Common myeloid progenitor, CD34-positive (primary cell): Measurements from ENCODE around the gene BFSP1.

ENCODE experiments used
- CTCF ChIA-PET: fragments of 350-600 bp; sonication (Branson Sonifier 250); formaldehyde crosslinking; loops from one replicate; lab custom pipeline; 2021; ENCODE audit warnings: antibody characterized with exemption; lab: Charles Lee
- POLR2A ChIA-PET: fragments of 350-600 bp; sonication (Branson Sonifier 250); formaldehyde crosslinking; loops from one replicate; lab custom pipeline; 2021; ENCODE audit warnings: antibody characterized with exemption; lab: Charles Lee
- DNase-seq, 3 donors: peaks; one replicate each; pipeline versions ENCODE4 v3.0.0 to v3.0.0-alpha.2; 2013
- H3K27ac ChIP-seq, 2 experiments: 1 replicate in 1 of 2; 2 replicates in 1 of 2; pipeline ENCODE4 v1.7.0; 2013; ENCODE audit warnings: inconsistent platforms in 2 of 2, low read length in 2 of 2, mild to moderate bottlenecking in 2 of 2, low read depth in 1 of 2, moderate library complexity in 1 of 2; ENCODE audit not compliant: severe bottlenecking in 2 of 2, insufficient read depth in 1 of 2, poor library complexity in 1 of 2
- H3K27me3 ChIP-seq, 5 experiments: replicated peaks in 2 of 5; 1 replicate in 3 of 5; 2 replicates in 2 of 5; pipeline versions ENCODE4 v1.6.1 to v1.7.0; 2013; ENCODE audit warnings: low read length in 4 of 5, mild to moderate bottlenecking in 2 of 5, moderate library complexity in 2 of 5, inconsistent platforms in 1 of 5; ENCODE audit not compliant: insufficient read depth in 5 of 5, control insufficient read depth in 4 of 5
- H3K36me3 ChIP-seq, 4 experiments: 1 replicate in 2 of 4; 2 replicates in 2 of 4; pipeline versions ENCODE4 v1.6.1 to v1.7.0; 2013; ENCODE audit warnings: low read length in 3 of 4, control low read depth in 1 of 4, mild to moderate bottlenecking in 1 of 4; ENCODE audit not compliant: control insufficient read depth in 4 of 4, insufficient read depth in 4 of 4
- H3K4me1 ChIP-seq, 4 experiments: 1 replicate in 3 of 4; 2 replicates in 1 of 4; pipeline versions ENCODE4 v1.6.1 to v1.7.1; 2013; ENCODE audit warnings: low read length in 3 of 4, mild to moderate bottlenecking in 3 of 4, control low read depth in 1 of 4, inconsistent platforms in 1 of 4, moderate library complexity in 1 of 4; ENCODE audit not compliant: control insufficient read depth in 4 of 4, insufficient read depth in 4 of 4; ENCODE audit errors: control extremely low read depth in 1 of 4
- H3K4me3 ChIP-seq, 7 experiments: 1 replicate in 4 of 7; 2 replicates in 3 of 7; pipeline versions ENCODE4 v1.5.1 to v1.7.0; 2013; ENCODE audit warnings: mild to moderate bottlenecking in 7 of 7, low read length in 6 of 7, moderate library complexity in 6 of 7, inconsistent platforms in 2 of 7, low read depth in 2 of 7, control low read depth in 1 of 7; ENCODE audit not compliant: insufficient read depth in 4 of 7, control insufficient read depth in 1 of 7; ENCODE audit errors: extremely low read depth in 1 of 7
- H3K9me3 ChIP-seq, 5 experiments: 1 replicate in 4 of 5; 2 replicates in 1 of 5; pipeline versions ENCODE4 v1.6.1 to v1.7.1; 2013; ENCODE audit warnings: low read length in 4 of 5, mild to moderate bottlenecking in 2 of 5, inconsistent platforms in 1 of 5, low read depth in 1 of 5, moderate library complexity in 1 of 5; ENCODE audit not compliant: control insufficient read depth in 4 of 5, insufficient read depth in 2 of 5; ENCODE audit errors: control extremely low read depth in 1 of 5
- WGBS: methylation state at CpG from one replicate; pipeline ENCODE4 v1.1.5; 2013; ENCODE audit not compliant: insufficient coverage; 5-methylcytosine and 5-hydroxymethylcytosine counted together

BFSP1 gene

DNA sequence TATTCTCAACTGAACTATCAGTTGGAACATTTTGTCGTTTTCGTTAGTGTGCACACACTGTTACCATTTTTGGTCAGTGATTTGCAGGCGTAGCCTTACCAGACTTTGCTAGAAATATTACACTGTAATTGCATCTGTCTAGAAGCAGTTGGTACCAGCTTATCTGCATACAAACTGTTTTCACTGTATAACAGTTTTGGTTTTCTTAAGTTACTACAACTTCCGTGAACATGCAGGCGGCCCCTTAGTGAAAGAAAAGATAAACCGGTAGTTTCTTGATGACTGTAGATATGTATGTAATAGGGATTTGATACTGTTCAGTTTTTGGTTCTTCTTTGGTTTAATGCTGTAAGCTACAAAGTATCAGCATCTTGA lies 40.0 kb upstream of the BFSP1 start:
- H3K27ac ChIP-seq: no peak overlapping the region
- H3K9me3 ChIP-seq: peaks cover 0 to 2% (median 0%) of the 10 kb centered on the region in 5 experiments
- peaks cover 5 to 26% (median 18%) of the 10 kb centered on the region in 4 experiments for H3K4me1 ChIP-seq
- ChIA-PET CTCF (interaction anchor here (1.1 to 2.6 kb wide), 10 partner anchors 10 to 77 kb away, joined by 3 to 9 read pairs (median 4); partner anchors contain the start of gene BFSP1), POLR2A (no interaction called here)
- peak; percentile 8 to 63 (median 42) for DNase-seq
- peaks cover 0 to 15% (median 6%) of the 10 kb centered on the region in 5 experiments for H3K27me3 ChIP-seq
- 13% methylated on average over 3 of the region's 6 CpGs for whole genome bisulfite sequencing
- H3K4me3 ChIP-seq: peak overlapping the region in 6 of 7 experiments; percentile 82 to 91 (median 88)
- peaks cover 0 to 2% (median under 1%) of the 10 kb centered on the region in 4 experiments for H3K36me3 ChIP-seq

DNA sequence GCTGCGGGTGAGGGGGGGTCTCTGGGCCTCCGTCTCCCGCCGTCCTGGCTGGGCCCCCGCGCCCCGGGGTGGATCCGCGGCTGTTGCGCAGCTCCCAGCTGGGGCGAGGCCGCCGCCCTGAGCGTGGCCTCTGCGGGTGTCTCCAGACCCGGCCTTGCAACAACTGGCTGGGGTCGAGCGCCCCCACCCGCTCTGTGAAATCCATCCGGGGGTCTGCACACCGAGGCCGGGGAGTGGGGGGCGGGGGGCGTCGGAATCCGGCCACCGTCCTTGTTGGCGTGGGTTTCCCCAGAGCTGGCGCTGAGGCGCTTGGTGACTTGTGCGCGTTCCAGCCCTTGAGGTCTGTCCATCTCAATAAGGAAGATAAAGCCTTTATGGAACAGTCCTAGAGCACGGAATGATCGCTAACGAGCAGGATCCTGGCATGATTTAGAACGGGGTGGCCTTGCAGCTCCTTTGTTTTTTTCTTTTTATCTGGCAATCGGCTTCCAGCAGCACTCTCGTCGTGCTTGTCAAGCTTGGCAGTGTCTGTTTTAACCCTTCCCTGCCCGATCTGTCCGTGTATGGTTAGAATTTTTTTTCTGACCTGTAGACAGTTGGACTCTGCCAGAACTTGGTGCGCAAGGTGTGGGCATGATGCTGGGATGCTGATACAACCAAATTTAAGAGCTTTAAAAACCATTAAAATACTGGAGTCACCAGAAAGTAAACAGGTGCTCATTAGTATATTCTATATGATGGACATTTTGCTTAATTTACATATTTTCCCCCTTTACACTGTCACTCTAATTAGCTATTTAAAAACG lies 39.4 kb upstream of the BFSP1 start:
- ChIA-PET POLR2A (interaction anchor here (0.6 to 1.0 kb wide), 2 partner anchors 10 to 40 kb away, joined by 3 read pairs; no protein-coding TSS in a partner anchor), CTCF (interaction anchor here (0.6 to 2.6 kb wide), 13 partner anchors 9 to 272 kb away, joined by 3 to 9 read pairs (median 4); partner anchors contain the start of gene BFSP1)
- 0% methylated on average over 42 of the region's 43 CpGs for WGBS
- peaks cover 0 to 15% (median 6%) of the 10 kb centered on the region in 5 experiments for H3K27me3 ChIP-seq
- H3K36me3 ChIP-seq: peaks cover 0 to 2% (median under 1%) of the 10 kb centered on the region in 4 experiments
- peak; percentile 34 to 62 (median 43) for DNase-seq
- H3K4me3 ChIP-seq: peak overlapping the region; percentile 82 to 98 (median 90)
- H3K9me3 ChIP-seq: peaks cover 0 to 2% (median 0%) of the 10 kb centered on the region in 5 experiments
- H3K27ac ChIP-seq: peak overlapping the region in 1 of 2 experiments; percentile 77
- H3K4me1 ChIP-seq: peaks cover 5 to 26% (median 18%) of the 10 kb centered on the region in 4 experiments

DNA sequence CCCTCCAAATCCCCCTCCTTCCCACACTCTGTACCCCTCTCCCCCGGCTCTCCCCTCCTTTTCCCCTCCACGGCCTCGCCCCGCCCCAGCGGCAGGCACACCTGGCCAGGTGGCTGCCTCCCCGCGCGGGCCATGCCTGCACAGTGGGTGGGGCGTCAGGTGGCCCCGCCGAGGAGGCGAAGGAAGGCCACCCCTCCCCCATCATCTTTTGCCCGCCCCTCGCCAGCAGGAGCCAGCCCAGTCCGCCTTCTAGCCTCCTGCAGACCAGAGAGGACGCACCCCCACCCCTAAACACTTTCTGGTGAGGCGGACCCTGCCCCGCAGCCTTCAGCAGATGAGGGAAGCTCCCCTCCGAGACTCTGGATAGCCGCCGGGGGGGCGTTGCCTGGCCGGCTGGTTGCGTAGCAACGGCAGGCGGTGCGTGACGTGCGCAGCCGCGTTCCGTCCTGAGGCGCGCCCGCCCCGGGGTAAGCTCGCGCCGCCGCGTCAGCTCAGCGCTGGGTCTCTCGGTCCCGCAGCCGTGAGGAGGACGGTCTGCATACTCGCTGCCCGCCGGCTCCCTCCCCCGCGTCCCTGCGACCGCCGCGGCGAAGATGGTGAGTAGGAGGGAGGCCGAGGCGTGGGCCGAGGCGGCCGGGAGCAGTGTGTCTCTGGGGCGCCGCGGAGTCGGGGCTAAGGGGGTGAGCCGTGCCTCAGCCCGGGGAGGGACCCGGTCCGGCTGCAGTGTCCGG lies 38.6 kb upstream of the BFSP1 start, which contains the start of gene DSTN:
DSTN (plus strand) TSS at position 460 of the 731 bp plus-strand sequence; CDS start at position 594, 134 bp downstream.
- H3K27ac ChIP-seq: peak within 1 kb of the TSS in 1 of 2 experiments; percentile 77
- H3K9me3 ChIP-seq: peaks cover 0 to 2% (median 0%) of the 10 kb centered on the region in 5 experiments
- H3K4me1 ChIP-seq: peaks cover 5 to 26% (median 18%) of the 10 kb centered on the region in 4 experiments
- CTCF ChIA-PET: interaction anchor here (0.6 to 2.6 kb wide), 10 partner anchors 8 to 272 kb away, joined by 3 to 9 read pairs (median 4); no protein-coding TSS in a partner anchor
- peak within 1 kb of the TSS; percentile 82 to 98 (median 90) for H3K4me3 ChIP-seq
- peaks cover 0 to 2% (median under 1%) of the 10 kb centered on the region in 4 experiments for H3K36me3 ChIP-seq
- 0% methylated on average over 24 of the region's 70 CpGs for WGBS
- POLR2A ChIA-PET: interaction anchor here (0.6 to 1.0 kb wide), 2 partner anchors 9 to 41 kb away, joined by 3 read pairs; no protein-coding TSS in a partner anchor
- peak; percentile 80 to 91 (median 86) for DNase-seq
- H3K27me3 ChIP-seq: peaks cover 0 to 15% (median 6%) of the 10 kb centered on the region in 5 experiments

DNA sequence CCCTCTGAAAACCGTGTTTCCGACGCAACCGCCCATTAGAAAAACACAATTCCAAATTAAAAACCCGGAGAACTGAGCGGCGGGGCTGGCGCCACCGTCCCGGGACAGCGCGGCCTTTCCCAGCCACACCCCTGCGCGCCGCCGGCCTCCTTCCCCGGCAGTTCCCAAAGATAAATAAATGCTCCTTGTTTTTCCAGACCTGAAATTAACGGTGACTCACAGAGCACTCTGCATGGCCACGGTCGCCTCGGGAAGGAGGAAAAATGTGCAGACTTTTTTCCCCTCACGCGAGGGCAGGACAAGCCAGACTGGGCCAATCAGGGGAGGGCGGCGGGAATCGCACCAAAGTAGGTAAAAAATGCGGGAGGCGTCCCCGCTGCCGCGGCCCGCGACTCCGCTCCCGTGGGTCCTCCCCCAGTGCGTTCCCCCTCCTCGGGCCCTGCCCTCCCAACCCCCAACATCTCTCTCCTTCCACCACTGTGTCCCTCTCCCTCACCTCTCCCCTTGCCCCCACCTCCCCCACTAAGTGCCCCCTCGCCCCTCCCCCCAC lies 37.9 kb upstream of the BFSP1 start:
- H3K27me3 ChIP-seq: peaks cover 0 to 15% (median 6%) of the 10 kb centered on the region in 5 experiments
- peak overlapping the region in 6 of 7 experiments; percentile 44 to 91 (median 67) for H3K4me3 ChIP-seq
- WGBS: 1% methylated on average over 28 of the region's 38 CpGs
- H3K27ac ChIP-seq: no peak overlapping the region
- H3K4me1 ChIP-seq: peaks cover 5 to 26% (median 18%) of the 10 kb centered on the region in 4 experiments
- POLR2A ChIA-PET: no interaction called here
- peaks cover 0 to 2% (median 0%) of the 10 kb centered on the region in 5 experiments for H3K9me3 ChIP-seq
- CTCF ChIA-PET: no interaction called here
- DNase-seq: peak in 2 of 3 donors; percentile 6 to 18
- peaks cover 0 to 2% (median 0%) of the 10 kb centered on the region in 4 experiments for H3K36me3 ChIP-seq

DNA sequence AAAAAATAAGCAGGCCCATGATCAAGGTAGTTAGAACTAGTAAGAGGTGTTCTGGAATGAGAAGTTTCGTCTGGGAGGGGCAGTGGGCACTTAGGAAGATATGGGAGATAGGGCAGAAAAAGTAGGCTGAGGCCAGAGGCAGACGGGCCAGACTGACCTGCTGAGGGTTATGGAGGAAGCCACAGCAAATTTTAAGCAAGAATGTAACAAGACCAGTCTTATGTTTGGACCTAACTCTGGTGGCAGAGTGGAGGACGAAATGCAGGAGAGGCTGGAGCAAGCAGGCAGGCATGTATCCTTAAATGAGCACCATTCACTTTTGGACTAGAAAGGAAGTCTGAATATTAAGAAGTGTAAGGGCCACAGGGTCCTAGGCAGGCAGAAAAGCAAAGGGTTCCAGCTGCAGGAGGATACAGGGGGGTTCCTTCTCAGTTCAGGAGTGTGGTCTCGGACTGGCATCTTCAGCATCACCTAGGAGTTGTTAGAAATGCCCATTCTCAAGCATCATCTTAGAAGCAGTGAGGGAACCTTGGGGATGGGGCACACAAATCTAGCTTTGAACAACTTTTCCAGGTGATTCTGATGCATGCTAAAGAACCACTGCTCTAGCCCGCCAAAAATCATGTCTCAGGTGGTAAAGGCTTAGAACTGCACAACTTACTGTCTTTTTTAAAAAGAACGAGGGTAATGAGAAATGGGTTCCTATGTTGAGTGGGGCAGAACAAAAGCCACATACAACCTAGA lies 37.0 kb upstream of the BFSP1 start:
- POLR2A ChIA-PET: no interaction called here
- CTCF ChIA-PET: no interaction called here
- Histone ChIP-seq H3K36me3 (no peaks in the 10 kb centered on the region), H3K4me1 (peaks cover 5 to 26% (median 18%) of the 10 kb centered on the region in 4 experiments), H3K9me3 (peaks cover 0 to 2% (median 0%) of the 10 kb centered on the region in 5 experiments), H3K27ac (no peak overlapping the region), H3K4me3 (no peak overlapping the region), H3K27me3 (peaks cover 0 to 15% (median 6%) of the 10 kb centered on the region in 5 experiments)
- peak in 1 of 3 donors; percentile 17 for DNase-seq
- 100% methylated on average over 4 of the region's 6 CpGs for WGBS

DNA sequence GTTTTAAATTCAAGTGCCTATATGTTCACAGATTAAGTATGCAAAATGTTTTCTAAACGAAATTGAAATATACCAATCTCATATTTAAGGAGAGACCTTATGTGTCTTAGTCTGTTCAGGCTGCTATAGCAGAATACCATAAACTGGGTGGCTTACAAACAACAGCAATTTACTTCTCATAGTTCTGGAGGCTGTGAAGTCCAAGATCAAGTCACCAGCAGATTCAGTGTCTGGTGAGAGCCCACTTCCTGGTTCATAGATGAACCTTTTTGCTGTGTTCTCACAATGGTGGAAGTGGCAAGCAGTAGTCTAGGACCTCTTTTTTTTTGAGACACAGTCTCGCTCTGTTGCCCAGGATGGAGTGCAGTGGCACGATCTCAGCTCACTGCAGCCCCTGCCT lies 35.2 kb upstream of the BFSP1 start:
- Histone ChIP-seq H3K4me1 (peaks cover 5 to 17% (median 11%) of the 10 kb centered on the region in 4 experiments), H3K27me3 (peaks cover 0 to 15% (median 6%) of the 10 kb centered on the region in 5 experiments), H3K9me3 (peaks cover 0 to 2% (median 0%) of the 10 kb centered on the region in 5 experiments), H3K4me3 (no peak overlapping the region), H3K36me3 (no peaks in the 10 kb centered on the region), H3K27ac (no peak overlapping the region)
- DNase-seq: no peak
- ChIA-PET CTCF (interaction anchor here (1.1 kb wide), 1 partner anchor 26 kb away, joined by 4 read pairs; no protein-coding TSS in a partner anchor), POLR2A (interaction anchor here (0.7 kb wide), 1 partner anchor 48 kb away, joined by 3 read pairs; no protein-coding TSS in a partner anchor)
- 100% methylated on average over 2 of the region's 3 CpGs for WGBS
